NCI-H1694 treated with DMSO at 0.1 percent for 48 hours (cell line): ENCODE results near the gene AQP12B.

Source experiments
- DNase-seq: peaks from one replicate; lab custom pipeline; 2025; lab: John Stamatoyannopoulos, UW

Gene AQP12B

GRCh38 chr2:240632306-240632721 is 50.4 kb downstream of the AQP12B start:
- DNase-seq, result no peak

- DNase-seq, result no peak
These were observed 51.0 kb downstream of the AQP12B start for GRCh38 chr2:240631548-240632305.

DNA sequence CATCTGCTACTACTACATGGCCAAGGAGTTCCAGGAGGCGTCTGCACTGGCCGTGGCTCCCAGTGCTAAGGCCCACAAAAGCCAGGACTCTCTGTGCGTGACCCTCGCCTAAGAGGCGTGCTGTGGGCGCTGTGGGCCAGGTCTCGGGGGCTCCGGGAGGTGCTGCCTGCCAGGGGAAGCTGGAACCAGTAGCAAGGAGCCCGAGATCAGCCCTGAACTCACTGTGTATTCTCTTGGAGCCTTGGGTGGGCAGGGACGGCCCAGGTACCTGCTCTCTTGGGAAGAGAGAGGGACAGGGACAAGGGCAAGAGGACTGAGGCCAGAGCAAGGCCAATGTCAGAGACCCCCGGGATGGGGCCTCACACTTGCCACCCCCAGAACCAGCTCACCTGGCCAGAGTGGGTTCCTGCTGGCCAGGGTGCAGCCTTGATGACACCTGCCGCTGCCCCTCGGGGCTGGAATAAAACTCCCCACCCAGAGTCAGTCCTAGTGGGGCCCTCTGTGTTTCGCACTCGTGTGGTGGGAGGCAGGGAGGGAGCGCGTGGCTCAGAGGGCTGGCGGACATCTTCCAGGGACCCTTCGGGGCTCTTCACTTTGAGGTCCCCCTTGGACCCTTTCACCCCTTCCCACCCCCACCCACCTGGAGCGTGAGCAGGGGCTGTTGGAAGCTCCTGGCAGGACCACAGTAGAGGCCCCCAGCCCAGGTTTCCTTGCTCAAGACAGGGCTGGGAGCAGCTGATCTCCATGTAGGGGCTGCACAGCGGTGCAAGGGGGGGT is 51.7 kb downstream of the AQP12B start:
- DNase-seq, result no peak

GRCh38 chr2:240629968-240630770 is 52.5 kb downstream of the AQP12B start:
- no peak for DNase-seq

GRCh38 chr2:240629619-240629967 is 53.1 kb downstream of the AQP12B start:
- DNase-seq, result no peak

- DNase-seq, result no peak
These were observed 53.7 kb downstream of the AQP12B start for GRCh38 chr2:240628808-240629618.

DNA sequence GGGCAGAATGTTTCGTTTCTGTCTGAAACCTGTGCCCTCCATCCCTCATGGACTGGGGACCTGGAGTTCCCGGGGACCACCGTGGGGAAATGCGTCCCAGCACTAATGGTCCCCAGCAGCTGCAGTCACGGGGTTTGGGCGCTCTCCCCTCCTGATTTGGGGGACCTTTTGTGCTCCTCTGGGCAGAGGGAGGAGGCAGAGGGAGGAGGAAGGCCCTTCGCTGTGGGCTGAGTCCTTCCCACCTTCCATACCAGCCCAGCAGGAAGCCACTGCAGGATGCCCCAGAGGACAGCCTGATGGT is 54.2 kb downstream of the AQP12B start:
- no peak for DNase-seq

GRCh38 chr2:240627736-240628506 is 54.8 kb downstream of the AQP12B start:
- DNase-seq, result no peak

GRCh38 chr2:240626531-240627300 is 56.0 kb downstream of the AQP12B start:
- no peak for DNase-seq
